Measurements from ENCODE around the gene CNOT8. TPM values are rescaled to one million over a fixed set of nuclear protein-coding genes. Genes with fewer than 3 reads are reported as not detected.

The CNOT8 gene
- total and polyA plus RNA-seq, 11 donors: 11.5 to 45.6 (median 25.2) TPM

DNA sequence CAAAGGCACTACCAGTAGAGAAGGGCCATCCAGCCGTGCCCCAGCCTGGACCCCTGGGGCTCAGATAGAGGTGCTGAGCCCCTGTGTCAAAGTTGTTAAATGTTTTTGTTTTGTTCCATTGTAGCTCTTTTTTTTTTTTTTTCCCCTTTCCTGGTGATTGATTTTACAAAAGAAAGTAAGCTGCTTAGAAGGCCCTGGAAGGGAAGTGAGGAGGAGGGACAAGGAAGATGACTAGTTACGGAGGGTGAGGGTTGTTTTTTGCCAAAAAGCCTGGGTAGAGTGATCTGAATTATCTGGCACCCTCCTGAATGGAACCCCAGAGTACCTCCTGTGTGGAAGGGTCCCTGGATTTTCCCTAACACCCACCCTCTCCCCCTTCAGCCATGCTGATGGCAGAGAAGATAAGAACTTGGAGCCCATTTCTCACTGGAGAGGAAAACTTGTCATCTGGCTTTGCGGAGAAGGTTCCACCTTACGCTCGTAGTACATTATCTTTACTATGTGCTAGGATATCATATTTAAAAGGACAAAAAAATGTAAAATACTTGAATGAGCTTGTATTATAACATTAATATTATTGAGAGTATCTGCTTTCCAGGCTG lies 41.4 kb upstream of the CNOT8 start:
- intact Hi-C loops (cut with DNase I): loop anchor here in 2 of 10 donors (10.0 kb wide), 2 partner anchors 62 to 78 kb away; partner anchors contain the start of gene LARP1 (in 1 of the 2)
- WGBS, 4 donors: 71 to 82% (median 75%) methylated on average over 5 of the region's 5 CpGs
- ATAC-seq: no peak
- Histone ChIP-seq H3K4me1 (peaks cover 0 to 24% (median 8%) of the 10 kb centered on the region in 12 donors), H3K27me3 (no peaks in the 10 kb centered on the region), H3K36me3 (peaks cover 0 to 100% (median 95%) of the 10 kb centered on the region in 9 donors), H3K9me3 (no peaks in the 10 kb centered on the region), H3K4me3 (no peak overlapping the region), H3K27ac (peak overlapping the region in 3 of 12 donors; percentile 8 to 28 (median 9))
- no peak for DNase-seq
- TF ChIP-seq POLR2A (IDR thresholded peaks at IDR 0.05): no peak
- no peak for TF ChIP-seq CTCF (IDR thresholded peaks at IDR 0.05)

DNA sequence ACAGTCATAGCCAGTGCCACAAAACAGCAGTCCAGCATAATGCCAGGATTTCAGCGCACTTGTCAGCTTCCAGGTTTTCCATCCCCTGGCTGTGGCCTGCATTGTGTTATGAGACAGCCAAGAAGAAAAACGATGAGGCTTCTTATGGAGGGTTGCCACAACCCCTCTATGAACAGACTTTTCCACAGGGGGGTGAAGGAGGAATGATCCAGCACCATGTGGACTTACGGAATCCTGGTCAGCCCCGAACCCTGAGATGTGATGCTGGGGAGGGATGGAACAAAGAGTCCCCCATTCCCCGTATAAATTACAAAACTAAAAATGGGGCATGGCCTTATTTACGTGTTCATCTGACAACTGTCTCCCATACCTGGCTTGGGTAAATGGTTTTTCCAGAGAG lies 40.6 kb upstream of the CNOT8 start:
- 83 to 87% (median 83%) methylated on average over 6 of the region's 6 CpGs for WGBS, 4 donors

DNA sequence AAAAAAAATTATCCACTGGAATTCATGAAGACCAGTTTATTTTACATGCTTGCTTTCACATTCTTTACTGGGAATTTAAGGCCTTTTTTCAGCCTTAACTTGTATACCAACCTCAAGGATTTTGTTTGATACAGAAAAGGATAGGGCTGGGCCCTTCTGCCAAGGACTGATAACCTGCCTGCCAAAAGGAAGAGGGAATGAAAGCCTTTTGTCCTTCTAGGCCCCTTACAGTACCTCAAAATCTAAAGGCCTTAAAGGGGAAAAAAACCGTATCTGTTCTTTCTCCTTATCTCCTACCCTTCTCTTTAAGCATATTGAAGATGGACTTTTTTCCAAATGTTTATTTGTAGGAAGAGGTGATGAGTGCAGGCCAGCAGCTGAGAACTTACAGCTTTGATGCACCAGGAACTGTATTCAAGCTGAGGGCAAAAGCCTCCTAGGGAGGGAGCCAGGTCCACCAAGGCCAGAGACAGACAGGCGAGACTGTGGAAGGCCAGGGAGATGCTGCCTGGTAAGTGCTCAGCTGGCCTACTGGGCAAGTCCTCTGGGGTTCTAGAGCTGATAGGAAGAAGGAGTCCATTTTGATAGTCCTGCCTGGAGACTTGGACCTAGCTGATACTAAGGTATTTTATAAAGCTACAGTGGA lies 39.8 kb upstream of the CNOT8 start:
- no peaks in the 10 kb centered on the region for H3K27me3 ChIP-seq
- peak overlapping the region in 7 of 12 donors; percentile 6 to 46 (median 38) for H3K27ac ChIP-seq
- no peak for DNase-seq
- no peak for TF ChIP-seq CTCF (IDR thresholded peaks at IDR 0.05)
- no peak for TF ChIP-seq POLR2A (IDR thresholded peaks at IDR 0.05)
- 68 to 74% (median 69%) methylated on average over 2 of the region's 2 CpGs for WGBS, 4 donors
- no peak overlapping the region for H3K4me3 ChIP-seq
- H3K36me3 ChIP-seq: peaks cover 0 to 100% (median 96%) of the 10 kb centered on the region in 9 donors
- no peak for ATAC-seq
- intact Hi-C loops (cut with DNase I): loop anchor here in 2 of 10 donors (10.0 kb wide), 2 partner anchors 64 to 76 kb away; partner anchors contain the start of gene LARP1 (in 1 of the 2)
- H3K4me1 ChIP-seq: peaks cover 0 to 29% (median 8%) of the 10 kb centered on the region in 12 donors
- no peaks in the 10 kb centered on the region for H3K9me3 ChIP-seq

More for the DNA sequence above, 40.6 kb upstream of the CNOT8 start:
- intact Hi-C loops (cut with DNase I): loop anchor here in 2 of 10 donors (10.0 kb wide), 2 partner anchors 63 to 77 kb away; partner anchors contain the start of gene LARP1 (in 1 of the 2)
- TF ChIP-seq POLR2A (IDR thresholded peaks at IDR 0.05) (no peak), CTCF (IDR thresholded peaks at IDR 0.05) (no peak)
- H3K4me3 ChIP-seq: no peak overlapping the region
- no peaks in the 10 kb centered on the region for H3K9me3 ChIP-seq
- H3K4me1 ChIP-seq: peaks cover 0 to 29% (median 8%) of the 10 kb centered on the region in 12 donors
- H3K27ac ChIP-seq: peak overlapping the region in 1 of 12 donors; percentile 32
- DNase-seq (no peak), ATAC-seq (no peak)
- H3K36me3 ChIP-seq: peaks cover 0 to 100% (median 96%) of the 10 kb centered on the region in 9 donors
- no peaks in the 10 kb centered on the region for H3K27me3 ChIP-seq

GRCh38 chr5:154819546-154819945 lies 38.9 kb upstream of the CNOT8 start:
- H3K36me3 ChIP-seq: peaks cover 0 to 100% (median 96%) of the 10 kb centered on the region in 9 donors

More at GRCh38 chr5:154819546-154819945, 38.9 kb upstream of the CNOT8 start:
- intact Hi-C loops (cut with DNase I): loop anchor here in 2 of 10 donors (10.0 kb wide), 2 partner anchors 65 to 75 kb away; partner anchors contain the start of gene LARP1 (in 1 of the 2)
- DNase-seq (no peak), ATAC-seq (no peak)
- peak overlapping the region in 4 of 12 donors; percentile 32 to 46 (median 42) for H3K27ac ChIP-seq
- H3K9me3 ChIP-seq: no peaks in the 10 kb centered on the region
- H3K27me3 ChIP-seq: no peaks in the 10 kb centered on the region
- H3K4me1 ChIP-seq: peaks cover 0 to 29% (median 8%) of the 10 kb centered on the region in 12 donors
- H3K4me3 ChIP-seq: no peak overlapping the region
- TF ChIP-seq CTCF (IDR thresholded peaks at IDR 0.05): no peak
- no peak for TF ChIP-seq POLR2A (IDR thresholded peaks at IDR 0.05)
- 65 to 83% (median 76%) methylated on average over 6 to 7 of the region's 7 CpGs for WGBS, 4 donors

Data from heart left ventricle (tissue), 16 donors.